Stomach smooth muscle (tissue), 2 donors: Measurements from ENCODE around the gene TRPV5.

Source experiments
- H3K27ac ChIP-seq: one replicate; pipeline ENCODE4 v1.7.0; 2013; ENCODE audit warnings: mild to moderate bottlenecking, low read length, inconsistent platforms
- H3K27me3 ChIP-seq, 2 donors: one replicate each; pipeline ENCODE4 v1.7.0; 2013; ENCODE audit warnings: low read length in 2 of 2; ENCODE audit not compliant: insufficient read depth in 2 of 2, control insufficient read depth in 1 of 2
- H3K36me3 ChIP-seq, 2 donors: one replicate each; pipeline ENCODE4 v1.7.0; 2013; ENCODE audit warnings: low read length in 2 of 2; ENCODE audit not compliant: control insufficient read depth in 2 of 2, insufficient read depth in 2 of 2
- H3K4me1 ChIP-seq: one replicate; pipeline ENCODE4 v1.7.0; 2013; ENCODE audit warnings: low read length; ENCODE audit not compliant: control insufficient read depth, insufficient read depth
- H3K4me3 ChIP-seq, 2 donors: one replicate each; pipeline ENCODE4 v1.7.0; 2013; ENCODE audit warnings: low read length in 2 of 2
- H3K9ac ChIP-seq, 2 donors: one replicate each; pipeline ENCODE4 v1.7.0; 2013; ENCODE audit warnings: low read length in 2 of 2, mild to moderate bottlenecking in 1 of 2
- H3K9me3 ChIP-seq, 2 donors: one replicate each; pipeline ENCODE4 v1.7.0; 2013; ENCODE audit warnings: low read length in 2 of 2; ENCODE audit not compliant: control insufficient read depth in 2 of 2
- donor health status: healthy.
- donor health status: Pancreatic carcinoma.

The TRPV5 gene

DNA sequence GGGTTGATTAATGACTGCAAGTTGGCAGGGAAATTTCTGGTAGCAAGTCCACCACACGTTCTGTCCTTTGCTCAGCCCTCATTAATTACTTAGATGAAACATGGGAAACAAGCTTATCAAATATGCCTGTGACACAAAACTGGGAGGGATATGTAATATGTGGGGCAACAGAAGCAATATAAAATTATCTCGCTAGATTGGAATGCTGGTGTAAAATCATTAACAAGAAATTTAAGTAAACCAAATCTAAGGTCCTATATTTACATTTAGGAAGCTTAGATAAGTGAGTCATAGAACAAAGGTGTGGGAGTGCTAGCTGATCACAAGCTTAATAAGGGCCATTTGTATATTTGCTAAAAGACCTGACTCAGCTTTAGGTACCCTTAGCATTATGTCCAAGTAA is 23.5 kb downstream of the TRPV5 start:
- H3K9ac ChIP-seq = no peak overlapping the region
- H3K27me3 ChIP-seq = no peaks in the 10 kb centered on the region
- no peak overlapping the region for H3K27ac ChIP-seq
- H3K4me1 ChIP-seq = no peaks in the 10 kb centered on the region
- H3K4me3 ChIP-seq = no peak overlapping the region
- H3K9me3 ChIP-seq = no peaks in the 10 kb centered on the region
- no peaks in the 10 kb centered on the region for H3K36me3 ChIP-seq

GRCh38 chr7:142908921-142909890 is 24.3 kb downstream of the TRPV5 start:
- H3K9ac ChIP-seq = no peak overlapping the region
- H3K36me3 ChIP-seq = no peaks in the 10 kb centered on the region
- no peak overlapping the region for H3K4me3 ChIP-seq
- H3K27me3 ChIP-seq = no peaks in the 10 kb centered on the region
- H3K27ac ChIP-seq = no peak overlapping the region
- no peaks in the 10 kb centered on the region for H3K9me3 ChIP-seq
- no peaks in the 10 kb centered on the region for H3K4me1 ChIP-seq

DNA sequence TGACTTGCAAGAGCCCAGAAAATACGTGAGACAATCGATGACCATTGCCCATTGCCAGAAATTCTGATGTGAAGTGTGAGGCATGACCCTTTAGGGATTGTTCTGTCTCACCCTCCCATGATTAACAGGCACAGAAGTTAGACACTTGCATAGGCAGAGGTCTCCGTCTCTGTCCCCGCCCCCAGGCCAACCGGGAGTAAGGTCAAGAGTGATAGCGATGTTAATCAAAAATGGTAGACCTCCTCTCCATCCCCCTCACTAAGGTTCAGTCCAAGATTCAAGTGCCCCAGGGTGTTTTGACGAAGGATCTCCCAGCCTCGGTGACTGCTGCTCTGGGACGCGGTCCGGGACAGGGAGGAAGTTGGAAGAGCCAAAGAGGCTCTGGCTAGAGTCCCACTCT is 25.3 kb downstream of the TRPV5 start:
- Histone ChIP-seq H3K4me1 (no peaks in the 10 kb centered on the region), H3K36me3 (no peaks in the 10 kb centered on the region), H3K4me3 (no peak overlapping the region), H3K9me3 (no peaks in the 10 kb centered on the region), H3K9ac (no peak overlapping the region), H3K27me3 (no peaks in the 10 kb centered on the region), H3K27ac (no peak overlapping the region)

DNA sequence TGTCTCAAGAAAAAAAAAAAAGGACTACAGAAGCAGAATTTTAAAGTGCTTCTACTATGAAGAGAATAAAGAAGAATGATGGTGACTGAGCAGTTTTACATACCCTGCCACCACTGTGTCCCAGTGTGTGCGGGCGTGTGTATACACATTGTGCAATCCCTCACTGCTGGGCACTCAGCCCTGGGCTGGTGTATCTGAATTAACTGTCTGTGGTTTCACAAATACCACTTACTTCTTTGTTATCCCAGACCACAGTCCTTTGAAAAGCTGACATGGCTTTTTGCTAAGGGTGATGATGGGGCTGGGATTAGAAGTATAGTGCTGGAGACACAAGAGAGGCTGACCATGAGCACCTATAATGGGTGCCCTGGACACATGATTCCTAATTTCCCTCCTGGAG is 26.9 kb downstream of the TRPV5 start:
- no peak overlapping the region for H3K4me3 ChIP-seq
- H3K27me3 ChIP-seq = no peaks in the 10 kb centered on the region
- no peaks in the 10 kb centered on the region for H3K9me3 ChIP-seq
- no peaks in the 10 kb centered on the region for H3K4me1 ChIP-seq
- H3K36me3 ChIP-seq = no peaks in the 10 kb centered on the region
- H3K9ac ChIP-seq = no peak overlapping the region
- no peak overlapping the region for H3K27ac ChIP-seq

DNA sequence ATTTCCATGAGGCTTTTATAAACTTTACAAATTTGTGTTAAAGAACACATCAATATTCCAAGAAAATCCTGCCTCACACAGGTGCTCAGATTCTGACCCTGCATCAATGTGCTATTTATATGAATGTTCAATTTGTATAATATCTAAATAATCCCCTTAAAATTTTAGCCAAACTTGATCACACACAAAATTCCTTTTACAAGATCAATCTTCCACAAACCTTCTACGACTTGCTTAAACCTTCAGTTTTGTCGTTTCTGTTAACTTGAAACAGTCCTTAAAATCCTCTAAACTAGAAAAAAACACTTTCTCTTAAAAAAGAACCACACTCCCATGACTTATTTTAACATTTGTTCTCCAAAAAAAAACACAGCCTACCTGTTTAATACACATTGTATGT is 27.8 kb downstream of the TRPV5 start:
- Histone ChIP-seq H3K4me1 (no peaks in the 10 kb centered on the region), H3K9ac (no peak overlapping the region), H3K36me3 (no peaks in the 10 kb centered on the region), H3K27me3 (no peaks in the 10 kb centered on the region), H3K9me3 (no peaks in the 10 kb centered on the region), H3K27ac (no peak overlapping the region), H3K4me3 (no peak overlapping the region)

- H3K4me3 ChIP-seq = no peak overlapping the region
- H3K9ac ChIP-seq = no peak overlapping the region
- no peaks in the 10 kb centered on the region for H3K4me1 ChIP-seq
- no peaks in the 10 kb centered on the region for H3K36me3 ChIP-seq
- H3K27me3 ChIP-seq = no peaks in the 10 kb centered on the region
- no peaks in the 10 kb centered on the region for H3K9me3 ChIP-seq
- no peak overlapping the region for H3K27ac ChIP-seq
These were observed 29.4 kb downstream of the TRPV5 start for GRCh38 chr7:142904128-142904527.

DNA sequence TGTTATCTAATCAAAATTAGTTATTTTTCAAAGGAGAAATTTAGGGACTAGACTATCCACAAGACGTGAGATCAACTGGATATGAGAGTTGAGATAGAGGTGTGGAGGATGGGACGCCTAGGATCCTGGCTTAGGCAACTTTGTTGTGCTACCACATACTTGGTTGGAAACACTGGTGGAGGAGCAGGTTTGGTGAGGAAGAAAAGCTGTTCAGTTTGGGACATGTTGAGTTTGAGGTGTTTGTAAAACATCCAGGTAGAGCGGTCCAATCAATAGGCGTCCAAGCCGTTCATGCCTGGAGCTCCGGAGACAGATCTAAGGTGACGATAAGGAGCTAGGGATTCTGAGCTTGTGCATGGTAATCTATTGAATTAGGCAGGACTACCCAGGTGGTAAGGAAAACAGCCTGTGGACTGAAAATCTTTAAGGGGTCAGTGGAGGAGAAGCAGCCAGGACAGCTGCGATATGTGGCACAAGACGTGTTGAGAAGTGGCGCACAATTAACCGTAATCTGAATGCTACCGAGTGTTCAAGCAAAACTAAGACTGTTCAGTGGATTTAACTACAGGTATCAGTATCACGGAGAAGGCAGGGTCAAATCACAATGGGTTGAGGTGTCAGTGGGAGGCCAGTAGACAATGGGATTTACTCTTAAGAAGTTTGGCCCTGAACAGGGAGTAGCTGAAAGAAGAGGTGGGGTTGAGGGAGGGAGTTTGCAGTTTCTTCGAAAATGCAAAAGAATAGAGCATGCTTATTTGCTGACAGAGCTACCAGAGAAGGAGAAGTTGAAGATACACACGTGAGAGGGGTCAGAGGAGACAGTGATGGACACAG is 31.9 kb downstream of the TRPV5 start:
- Histone ChIP-seq H3K9me3 (no peaks in the 10 kb centered on the region), H3K27ac (no peak overlapping the region), H3K4me3 (no peak overlapping the region), H3K4me1 (no peaks in the 10 kb centered on the region), H3K36me3 (no peaks in the 10 kb centered on the region), H3K9ac (no peak overlapping the region), H3K27me3 (peaks cover 0 to 5% of the 10 kb centered on the region in 2 donors)

GRCh38 chr7:142899661-142900060 is 33.9 kb downstream of the TRPV5 start:
- Histone ChIP-seq H3K9me3 (no peaks in the 10 kb centered on the region), H3K4me3 (no peak overlapping the region)

GRCh38 chr7:142898377-142899170 is 35.0 kb downstream of the TRPV5 start:
- H3K9ac ChIP-seq = no peak overlapping the region
- no peaks in the 10 kb centered on the region for H3K9me3 ChIP-seq
- peaks cover 0 to 5% of the 10 kb centered on the region in 2 donors for H3K27me3 ChIP-seq
- no peaks in the 10 kb centered on the region for H3K4me1 ChIP-seq
- H3K36me3 ChIP-seq = no peaks in the 10 kb centered on the region
- no peak overlapping the region for H3K4me3 ChIP-seq
- H3K27ac ChIP-seq = no peak overlapping the region

More at GRCh38 chr7:142899661-142900060, 33.9 kb downstream of the TRPV5 start:
- Histone ChIP-seq H3K9ac (no peak overlapping the region), H3K4me1 (no peaks in the 10 kb centered on the region), H3K36me3 (no peaks in the 10 kb centered on the region), H3K27ac (no peak overlapping the region), H3K27me3 (peaks cover 0 to 5% of the 10 kb centered on the region in 2 donors)

GRCh38 chr7:142897691-142898090 is 35.9 kb downstream of the TRPV5 start:
- Histone ChIP-seq H3K27ac (no peak overlapping the region), H3K9ac (no peak overlapping the region), H3K4me1 (no peaks in the 10 kb centered on the region), H3K4me3 (no peak overlapping the region), H3K9me3 (no peaks in the 10 kb centered on the region), H3K27me3 (peaks cover 0 to 5% of the 10 kb centered on the region in 2 donors), H3K36me3 (no peaks in the 10 kb centered on the region)
